NCI-H510A treated with DMSO at 0.1 percent for 48 hours (cell line): ENCODE data around the gene CCDC85C.
A peak's percentile ranks its signal among the peaks of the same experiment; 100 is the strongest.

Experiments used
- DNase-seq: peaks from one replicate; lab custom pipeline; 2025; lab: John Stamatoyannopoulos, UW

The CCDC85C gene

GRCh38 chr14:99539491-99539890 lies 64.5 kb downstream of the CCDC85C start:
- no peak for DNase-seq

- DNase-seq, result no peak
Observed at GRCh38 chr14:99538733-99539132, 65.3 kb downstream of the CCDC85C start.

- no peak for DNase-seq
Observed at GRCh38 chr14:99538275-99538674, 65.7 kb downstream of the CCDC85C start.

- no peak for DNase-seq
Observed at GRCh38 chr14:99537399-99537798, 66.6 kb downstream of the CCDC85C start.

GRCh38 chr14:99535908-99536778 lies 67.9 kb downstream of the CCDC85C start:
- DNase-seq, result no peak

GRCh38 chr14:99535448-99535847 lies 68.6 kb downstream of the CCDC85C start:
- no peak for DNase-seq

GRCh38 chr14:99534863-99535262 lies 69.1 kb downstream of the CCDC85C start:
- DNase-seq, result no peak

GRCh38 chr14:99534333-99534732 lies 69.7 kb downstream of the CCDC85C start:
- DNase-seq, result no peak

- no peak for DNase-seq
Observed at GRCh38 chr14:99532310-99532709, 71.7 kb downstream of the CCDC85C start.

- no peak for DNase-seq
Observed at GRCh38 chr14:99531251-99532096, 72.5 kb downstream of the CCDC85C start.

GRCh38 chr14:99530407-99531155 lies 73.4 kb downstream of the CCDC85C start:
- DNase-seq, result no peak

- no peak for DNase-seq
Observed at GRCh38 chr14:99529899-99530298, 74.1 kb downstream of the CCDC85C start.

GRCh38 chr14:99527427-99528076 lies 76.5 kb downstream of the CCDC85C start:
- no peak for DNase-seq

- no peak for DNase-seq
Observed at GRCh38 chr14:99527026-99527425, 77.0 kb downstream of the CCDC85C start.

GRCh38 chr14:99525699-99526080 lies 78.3 kb downstream of the CCDC85C start:
- no peak for DNase-seq

- no peak for DNase-seq
Observed at GRCh38 chr14:99524804-99525698, 79.0 kb downstream of the CCDC85C start.

- DNase-seq, result no peak
Observed at GRCh38 chr14:99524091-99524661, 79.8 kb downstream of the CCDC85C start.

GRCh38 chr14:99523704-99524055 lies 80.3 kb downstream of the CCDC85C start:
- DNase-seq, result no peak

- DNase-seq, result no peak
Observed at GRCh38 chr14:99522934-99523703, 80.9 kb downstream of the CCDC85C start.

GRCh38 chr14:99522457-99522891 lies 81.5 kb downstream of the CCDC85C start:
- peak; percentile 8 for DNase-seq
